ES-I3 (cell line): ENCODE measurements around the gene LTBP1.

Experiments
- H3K36me3 ChIP-seq: 2 replicates; pipeline ENCODE4 v1.6.1; 2013; ENCODE audit warnings: mild to moderate bottlenecking, low read length, control low read depth, moderate library complexity; ENCODE audit not compliant: insufficient read depth
- H3K4me1 ChIP-seq: 2 replicates; pipeline ENCODE4 v1.6.1; 2013; ENCODE audit warnings: mild to moderate bottlenecking, control low read depth, low read length; ENCODE audit not compliant: insufficient read depth
- H3K9ac ChIP-seq: 2 replicates; pipeline ENCODE4 v1.6.1; 2013; ENCODE audit warnings: low read depth, mild to moderate bottlenecking, low read length, moderate library complexity
- H3K9me3 ChIP-seq: 2 replicates; pipeline ENCODE4 v1.6.1; 2013; ENCODE audit warnings: mild to moderate bottlenecking, low read length, moderate library complexity; ENCODE audit not compliant: control insufficient read depth, insufficient read depth

The LTBP1 gene

GRCh38 chr2:33068261-33068660 is 121.5 kb downstream of the LTBP1 start:
- H3K4me1 ChIP-seq: peaks cover 4% of the 10 kb centered on the region; the same call in 1 of the 2 replicates
- H3K9ac ChIP-seq: no peak overlapping the region
- H3K36me3 ChIP-seq: no peaks in the 10 kb centered on the region
- H3K9me3 ChIP-seq: no peaks in the 10 kb centered on the region; the same call in 1 of the 2 replicates

GRCh38 chr2:33069894-33070651 is 123.3 kb downstream of the LTBP1 start:
- Histone ChIP-seq H3K36me3 (no peaks in the 10 kb centered on the region), H3K9ac (no peak overlapping the region), H3K9me3 (no peaks in the 10 kb centered on the region; the same call in 1 of the 2 replicates), H3K4me1 (peaks cover 4% of the 10 kb centered on the region; the same call in 1 of the 2 replicates)

- Histone ChIP-seq H3K9ac (no peak overlapping the region), H3K9me3 (no peaks in the 10 kb centered on the region), H3K4me1 (peaks cover 4% of the 10 kb centered on the region; the same call in 1 of the 2 replicates), H3K36me3 (no peaks in the 10 kb centered on the region)
Observed at GRCh38 chr2:33071591-33071990, 124.8 kb downstream of the LTBP1 start.

GRCh38 chr2:33072614-33073013 is 125.9 kb downstream of the LTBP1 start:
- Histone ChIP-seq H3K9ac (no peak overlapping the region), H3K4me1 (peaks cover 4% of the 10 kb centered on the region; the same call in 1 of the 2 replicates), H3K36me3 (no peaks in the 10 kb centered on the region), H3K9me3 (no peaks in the 10 kb centered on the region)

- Histone ChIP-seq H3K9ac (no peak overlapping the region), H3K9me3 (no peaks in the 10 kb centered on the region), H3K4me1 (peaks cover 4% of the 10 kb centered on the region; the same call in 1 of the 2 replicates), H3K36me3 (no peaks in the 10 kb centered on the region)
Observed at GRCh38 chr2:33073018-33073417, 126.3 kb downstream of the LTBP1 start.

GRCh38 chr2:33074197-33074596 is 127.4 kb downstream of the LTBP1 start:
- Histone ChIP-seq H3K9me3 (no peaks in the 10 kb centered on the region), H3K4me1 (peaks cover 4% of the 10 kb centered on the region; the same call in 1 of the 2 replicates), H3K9ac (no peak overlapping the region), H3K36me3 (no peaks in the 10 kb centered on the region)

- H3K9me3 ChIP-seq: no peaks in the 10 kb centered on the region
- no peak overlapping the region for H3K9ac ChIP-seq
- no peaks in the 10 kb centered on the region for H3K4me1 ChIP-seq
- no peaks in the 10 kb centered on the region for H3K36me3 ChIP-seq
Observed at GRCh38 chr2:33077311-33077710, 130.6 kb downstream of the LTBP1 start.

GRCh38 chr2:33077844-33078243 is 131.1 kb downstream of the LTBP1 start:
- Histone ChIP-seq H3K9me3 (no peaks in the 10 kb centered on the region), H3K9ac (no peak overlapping the region), H3K36me3 (no peaks in the 10 kb centered on the region), H3K4me1 (no peaks in the 10 kb centered on the region)

GRCh38 chr2:33081691-33082090 is 134.9 kb downstream of the LTBP1 start:
- Histone ChIP-seq H3K4me1 (no peaks in the 10 kb centered on the region), H3K36me3 (no peaks in the 10 kb centered on the region), H3K9ac (no peak overlapping the region), H3K9me3 (no peaks in the 10 kb centered on the region)

- Histone ChIP-seq H3K9ac (no peak overlapping the region), H3K36me3 (no peaks in the 10 kb centered on the region), H3K9me3 (no peaks in the 10 kb centered on the region), H3K4me1 (no peaks in the 10 kb centered on the region)
Observed at GRCh38 chr2:33083699-33084387, 137.1 kb downstream of the LTBP1 start.

GRCh38 chr2:33084433-33084832 is 137.7 kb downstream of the LTBP1 start:
- H3K4me1 ChIP-seq: no peaks in the 10 kb centered on the region
- H3K9ac ChIP-seq: no peak overlapping the region
- H3K9me3 ChIP-seq: no peaks in the 10 kb centered on the region
- no peaks in the 10 kb centered on the region for H3K36me3 ChIP-seq

- Histone ChIP-seq H3K9me3 (no peaks in the 10 kb centered on the region), H3K36me3 (no peaks in the 10 kb centered on the region), H3K9ac (no peak overlapping the region), H3K4me1 (no peaks in the 10 kb centered on the region)
Observed at GRCh38 chr2:33085646-33086045, 138.9 kb downstream of the LTBP1 start.

GRCh38 chr2:33086400-33087015 is 139.8 kb downstream of the LTBP1 start:
- no peaks in the 10 kb centered on the region for H3K4me1 ChIP-seq
- no peak overlapping the region for H3K9ac ChIP-seq
- H3K9me3 ChIP-seq: no peaks in the 10 kb centered on the region
- H3K36me3 ChIP-seq: no peaks in the 10 kb centered on the region

GRCh38 chr2:33090553-33091134 is 143.9 kb downstream of the LTBP1 start:
- H3K36me3 ChIP-seq: no peaks in the 10 kb centered on the region
- no peaks in the 10 kb centered on the region for H3K4me1 ChIP-seq
- no peak overlapping the region for H3K9ac ChIP-seq
- no peaks in the 10 kb centered on the region for H3K9me3 ChIP-seq
